Colonic mucosa (tissue), 4 donors: ENCODE results near the gene ZIC5. TPM values are rescaled to one million over a fixed set of nuclear protein-coding genes. Genes with fewer than 3 reads are reported as not detected.

ENCODE experiments used
- DNase-seq: peaks from one replicate; pipeline ENCODE4 v3.0.0-alpha.2; 2020
- H3K27ac ChIP-seq: fragments of 200-600 bp; one replicate; pipeline ENCODE4 v1.8.0; 2021
- H3K27me3 ChIP-seq: fragments of 200-600 bp; one replicate; pipeline ENCODE4 v1.8.0; 2021
- H3K36me3 ChIP-seq: fragments of 200-600 bp; one replicate; pipeline ENCODE4 v1.8.0; 2021
- H3K4me1 ChIP-seq: fragments of 200-600 bp; one replicate; pipeline ENCODE4 v1.8.0; 2021; ENCODE audit warnings: mild to moderate bottlenecking
- H3K4me3 ChIP-seq: fragments of 200-600 bp; one replicate; pipeline ENCODE4 v1.8.0; 2021
- H3K9ac ChIP-seq, 2 donors: one replicate each; pipeline ENCODE4 v1.7.0; 2013; ENCODE audit warnings: control low read depth in 2 of 2, low read depth in 2 of 2, low read length in 2 of 2
- H3K9me3 ChIP-seq: fragments of 200-600 bp; one replicate; pipeline ENCODE4 v1.8.0; 2021
- CTCF ChIP-seq: fragments of 200-600 bp; IDR thresholded peaks from one replicate; pipeline ENCODE4 v1.8.0; 2022; ENCODE audit warnings: antibody characterized with exemption, mild to moderate bottlenecking
- intact Hi-C: fragments of 100-400 bp; cut with DNase I; formaldehyde crosslinking; loops from one replicate; pipeline ENCODE4 v1.14.1; 2022
- total RNA-seq, 2 donors: library from RNA; stranded (reverse); fragmentation: NEBNext Ultra II Directional in 1 of 2; extraction: Animal tissue kit (Norgen Biotek cat#: 25700) in 1 of 2; gene quantifications; one replicate each; pipeline ENCODE4 v1.2.1, GENCODE V29; 2021
- donor health status: healthy.
- donor health status: DM: no; HTN: no; CAD: no.
- donor health status: DM: no; HTN: no; CAD: no.

Gene ZIC5
- total RNA-seq, 2 donors from 2014 or later = 0.10 TPM; not detected in 1

GRCh38 chr13:99926014-99926731, 45.4 kb downstream of the ZIC5 start:
- peak; percentile 47 for DNase-seq
- Histone ChIP-seq H3K36me3 (no peaks in the 10 kb centered on the region), H3K27ac (no peak overlapping the region), H3K4me1 (peaks cover 4% of the 10 kb centered on the region), H3K4me3 (peak overlapping the region; percentile 21), H3K27me3 (no peaks in the 10 kb centered on the region), H3K9ac (no peak overlapping the region), H3K9me3 (no peaks in the 10 kb centered on the region)
- no peak for TF ChIP-seq CTCF
- intact Hi-C loops = no loop called here

DNA sequence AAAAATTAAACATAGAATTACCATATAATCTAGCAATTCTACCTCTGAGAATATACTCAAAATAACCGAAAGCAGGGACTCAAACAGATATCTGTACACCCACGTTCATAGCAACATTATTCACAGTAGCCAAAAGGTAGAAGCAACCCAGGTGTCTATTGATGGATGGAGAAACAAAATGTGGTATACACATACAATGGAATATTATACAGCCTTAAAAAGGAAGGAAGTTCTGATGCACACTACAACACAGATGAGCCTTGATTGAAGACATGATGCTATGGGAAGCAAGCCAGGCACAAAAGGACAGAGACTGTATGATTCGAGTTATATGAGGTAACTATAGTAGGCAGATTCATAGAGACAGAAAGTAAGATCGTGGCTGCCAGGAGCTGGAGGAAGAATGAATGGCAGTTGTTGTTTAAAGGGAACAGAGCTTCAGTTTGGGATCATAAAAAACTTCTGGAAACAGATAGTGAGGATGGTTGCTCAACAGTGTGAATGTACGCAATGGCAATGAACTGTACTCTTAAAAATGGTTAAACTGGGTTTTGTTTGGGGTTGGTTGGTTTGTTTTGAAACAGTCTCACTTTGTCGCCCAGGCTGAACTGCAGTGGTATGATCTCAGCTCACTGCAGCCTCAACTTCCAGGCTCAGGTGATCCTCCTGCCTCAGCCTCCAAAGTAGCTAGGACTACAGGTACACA, 47.5 kb downstream of the ZIC5 start:
- peaks cover 4% of the 10 kb centered on the region for H3K4me1 ChIP-seq
- TF ChIP-seq CTCF = no peak
- H3K9me3 ChIP-seq = no peaks in the 10 kb centered on the region
- no peak overlapping the region for H3K27ac ChIP-seq
- no peaks in the 10 kb centered on the region for H3K36me3 ChIP-seq
- H3K9ac ChIP-seq = no peak overlapping the region
- DNase-seq = no peak
- no peaks in the 10 kb centered on the region for H3K27me3 ChIP-seq
- intact Hi-C loops = no loop called here
- H3K4me3 ChIP-seq = no peak overlapping the region

DNA sequence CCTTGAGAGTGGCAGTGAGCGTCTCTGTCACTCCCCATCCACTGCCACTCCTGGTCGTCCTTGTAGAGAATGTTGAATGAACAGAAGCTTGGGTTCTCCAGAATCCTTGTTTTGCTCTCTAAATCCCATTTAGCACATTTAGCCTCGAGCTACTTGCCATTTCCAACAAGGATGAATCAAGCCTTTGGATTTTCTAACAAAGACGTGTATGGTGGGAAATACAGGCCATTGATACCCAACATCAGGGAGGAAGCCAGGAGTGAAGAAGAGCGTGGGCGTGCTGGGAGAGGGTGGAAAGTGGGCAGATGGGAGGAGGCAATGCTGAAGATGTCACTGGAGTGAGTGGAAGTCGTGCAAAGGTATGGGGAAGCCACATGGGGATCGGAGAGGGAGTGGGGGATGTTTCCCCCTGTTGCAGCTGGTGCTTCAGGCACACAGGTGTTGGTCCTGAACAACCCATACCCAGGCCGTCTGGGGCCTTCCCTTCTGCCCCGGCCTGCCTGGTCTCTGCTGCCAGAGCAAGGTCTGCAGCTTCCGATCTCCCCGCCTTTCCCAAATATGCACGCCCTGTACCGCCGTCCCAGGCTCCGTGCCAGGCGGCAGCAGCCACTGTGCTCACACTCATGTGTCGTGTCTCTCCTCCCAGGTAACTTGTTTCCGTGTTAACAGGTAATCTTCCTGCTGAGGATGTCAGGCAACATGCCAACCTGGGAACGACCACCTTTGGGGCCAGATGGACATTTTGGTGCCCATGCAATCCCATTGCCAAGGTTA, 48.7 kb downstream of the ZIC5 start:
- H3K4me3 ChIP-seq = no peak overlapping the region
- no peak overlapping the region for H3K27ac ChIP-seq
- intact Hi-C loops = no loop called here
- no peak overlapping the region for H3K9ac ChIP-seq
- DNase-seq = peak; percentile 84
- H3K36me3 ChIP-seq = no peaks in the 10 kb centered on the region
- no peaks in the 10 kb centered on the region for H3K9me3 ChIP-seq
- no peaks in the 10 kb centered on the region for H3K27me3 ChIP-seq
- peaks cover 4% of the 10 kb centered on the region for H3K4me1 ChIP-seq
- no peak for TF ChIP-seq CTCF

DNA sequence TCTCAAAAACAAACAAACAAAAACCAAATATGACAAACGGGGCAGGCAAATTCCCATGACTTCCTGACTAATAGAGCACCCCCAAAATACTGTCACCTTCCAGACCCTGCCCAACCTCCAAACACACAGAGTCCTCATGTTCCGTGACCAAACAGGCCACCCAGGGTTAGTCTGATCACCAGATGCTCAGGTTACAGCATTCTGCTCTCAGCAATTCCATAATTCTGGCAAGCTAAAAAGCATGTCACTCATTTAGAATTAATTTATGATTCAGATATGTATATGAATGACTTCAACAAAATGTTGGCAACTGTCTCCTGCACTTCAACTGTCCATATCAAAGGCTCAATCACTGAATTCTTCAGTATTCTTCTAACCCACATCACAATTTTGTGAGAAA, 52.4 kb downstream of the ZIC5 start:
- H3K27ac ChIP-seq = no peak overlapping the region
- no peaks in the 10 kb centered on the region for H3K27me3 ChIP-seq
- peaks cover 4% of the 10 kb centered on the region for H3K4me1 ChIP-seq
- no peak overlapping the region for H3K4me3 ChIP-seq
- no peak for TF ChIP-seq CTCF
- DNase-seq = no peak
- H3K9me3 ChIP-seq = no peaks in the 10 kb centered on the region
- intact Hi-C loops = loop anchor here (5.0 kb wide), 2 partner anchors 318 to 593 kb away; no protein-coding TSS in a partner anchor
- H3K9ac ChIP-seq = no peak overlapping the region
- H3K36me3 ChIP-seq = no peaks in the 10 kb centered on the region

DNA sequence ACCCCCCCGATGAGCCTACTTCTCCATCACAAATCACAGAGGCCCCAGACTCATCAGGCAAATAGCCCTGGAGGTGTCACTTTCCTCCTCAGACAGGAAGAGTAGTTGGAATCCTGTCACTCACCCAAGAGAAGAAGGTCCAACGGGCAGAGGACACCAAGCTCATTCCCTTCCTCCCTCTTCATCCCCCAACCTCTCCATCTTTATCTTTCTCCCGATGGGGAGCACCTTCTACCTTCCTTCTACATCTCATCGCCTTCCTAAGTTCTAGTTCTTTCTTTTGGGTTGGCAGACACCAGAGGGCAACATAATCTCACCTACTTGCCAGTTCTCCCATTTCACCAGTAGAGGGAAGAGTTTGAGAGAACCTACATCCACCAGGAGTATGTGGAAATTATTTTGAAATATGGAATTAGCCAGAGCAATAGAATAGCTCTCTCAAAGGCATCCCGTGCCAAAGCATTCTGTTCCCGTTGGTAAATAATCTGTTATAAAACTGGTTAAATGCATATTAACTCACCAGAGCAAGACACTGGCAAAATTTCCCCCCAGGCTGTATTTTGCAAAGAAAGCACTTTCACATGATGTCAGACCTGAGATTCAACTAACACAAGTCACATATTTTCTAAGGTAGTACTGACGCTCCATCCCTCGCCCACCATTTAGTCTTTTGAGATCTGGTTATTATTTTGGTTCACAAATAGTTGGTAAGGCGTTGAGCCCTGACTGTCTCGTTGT, 55.0 kb downstream of the ZIC5 start:
- H3K27me3 ChIP-seq = no peaks in the 10 kb centered on the region
- DNase-seq = peak; percentile 46
- no peaks in the 10 kb centered on the region for H3K9me3 ChIP-seq
- no peak overlapping the region for H3K4me3 ChIP-seq
- H3K4me1 ChIP-seq = no peaks in the 10 kb centered on the region
- intact Hi-C loops = loop anchor here (5.0 kb wide), 2 partner anchors 321 to 596 kb away; no protein-coding TSS in a partner anchor
- peak; percentile 87 for TF ChIP-seq CTCF
- H3K9ac ChIP-seq = no peak overlapping the region
- H3K36me3 ChIP-seq = no peaks in the 10 kb centered on the region
- H3K27ac ChIP-seq = no peak overlapping the region
